NCI-H2196 treated with DMSO at 0.1 percent for 48 hours (cell line): ENCODE results near the gene CAV3.

Experiments used
- DNase-seq: peaks from one replicate; lab custom pipeline; 2025; ENCODE audit not compliant: unreplicated experiment; lab: John Stamatoyannopoulos, UW

The CAV3 gene

DNA sequence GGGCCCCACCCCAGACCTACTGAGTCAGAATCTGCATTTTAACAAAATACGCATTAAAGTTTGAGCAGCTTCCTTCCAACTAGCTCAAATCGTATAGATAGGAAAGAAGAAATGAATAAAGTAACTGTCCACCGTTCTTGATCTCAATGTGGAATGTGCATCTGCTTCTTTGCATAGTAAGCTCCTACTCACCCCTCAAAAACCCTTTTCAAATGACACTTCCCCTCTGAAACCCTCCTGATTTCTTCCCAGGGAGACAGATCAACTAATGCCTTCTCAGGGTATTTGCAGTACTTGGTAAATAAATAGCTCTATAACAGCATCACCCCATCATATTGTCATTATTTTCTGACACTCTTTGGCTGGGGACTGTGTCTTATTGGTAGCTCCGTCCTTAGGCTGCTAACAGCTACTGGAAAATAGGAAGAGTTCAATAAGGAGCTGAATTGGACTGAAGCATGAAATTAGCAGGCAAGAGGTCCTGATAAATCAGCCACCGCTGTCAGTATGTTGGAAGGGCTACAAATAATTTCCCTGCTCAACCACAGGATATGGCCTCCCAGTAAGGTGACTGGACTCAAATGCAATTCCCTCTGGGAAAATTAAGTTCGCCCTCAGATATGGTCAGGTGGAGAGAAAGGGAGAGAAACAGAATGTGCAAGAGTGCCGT is 25.6 kb downstream of the CAV3 start:
- no peak for DNase-seq

DNA sequence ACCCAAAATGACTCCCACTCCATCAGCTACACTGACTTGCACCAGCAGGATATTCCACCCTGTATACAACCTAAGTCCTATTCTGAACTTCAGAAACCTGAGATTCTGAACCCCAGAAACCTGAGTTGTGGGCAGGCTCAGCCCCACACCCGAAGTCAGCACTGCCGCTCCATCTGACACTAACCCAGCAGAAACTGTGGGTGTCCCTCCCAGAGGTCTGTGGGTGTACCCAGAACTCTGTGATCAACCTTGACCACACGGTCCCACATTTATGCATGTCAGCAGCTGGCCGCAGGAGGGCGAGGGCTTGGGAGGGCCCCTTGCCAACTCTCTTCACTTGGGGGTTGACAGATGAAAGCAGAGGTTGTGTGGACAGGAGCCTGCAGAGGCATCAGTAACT is 26.5 kb downstream of the CAV3 start:
- DNase-seq = no peak

DNA sequence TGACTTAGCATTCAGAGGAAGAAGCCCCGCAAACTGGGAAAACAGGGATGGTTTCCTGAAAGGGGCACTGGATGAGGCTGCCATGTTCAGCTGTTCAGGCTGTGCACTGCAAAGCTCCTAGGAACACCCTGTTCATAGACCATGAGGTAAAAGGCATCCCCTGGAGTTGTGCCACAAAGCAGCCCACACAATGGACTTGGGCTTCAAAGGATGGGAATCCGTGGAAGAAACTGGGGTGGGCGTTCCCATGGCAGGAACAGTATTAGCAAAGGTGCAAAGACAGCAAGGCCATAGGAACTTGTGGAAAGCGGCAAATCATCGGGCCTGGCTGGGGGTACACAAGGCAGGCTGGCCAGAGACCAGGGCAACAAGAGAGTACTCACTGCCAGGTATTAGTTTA is 26.9 kb downstream of the CAV3 start:
- no peak for DNase-seq

DNA sequence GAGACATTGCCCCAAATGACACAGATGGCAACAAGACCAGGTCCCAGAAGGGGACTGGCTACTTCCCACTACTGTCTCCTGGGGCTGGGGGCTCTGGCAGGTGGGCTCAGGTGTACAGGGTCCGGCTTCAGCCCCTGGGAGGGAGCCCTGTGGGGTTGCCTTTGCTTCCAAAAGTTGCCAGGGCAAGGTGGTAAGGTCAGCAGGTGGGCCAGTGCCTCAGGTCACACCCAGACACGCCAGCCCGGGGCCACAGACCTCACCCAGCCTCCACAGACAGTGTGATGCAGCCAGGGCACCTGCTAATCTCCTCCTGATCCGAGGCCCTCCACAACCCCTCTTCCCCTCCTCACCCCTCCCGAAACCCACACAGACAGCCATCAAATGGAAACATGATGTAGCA is 28.3 kb downstream of the CAV3 start:
- no peak for DNase-seq

DNA sequence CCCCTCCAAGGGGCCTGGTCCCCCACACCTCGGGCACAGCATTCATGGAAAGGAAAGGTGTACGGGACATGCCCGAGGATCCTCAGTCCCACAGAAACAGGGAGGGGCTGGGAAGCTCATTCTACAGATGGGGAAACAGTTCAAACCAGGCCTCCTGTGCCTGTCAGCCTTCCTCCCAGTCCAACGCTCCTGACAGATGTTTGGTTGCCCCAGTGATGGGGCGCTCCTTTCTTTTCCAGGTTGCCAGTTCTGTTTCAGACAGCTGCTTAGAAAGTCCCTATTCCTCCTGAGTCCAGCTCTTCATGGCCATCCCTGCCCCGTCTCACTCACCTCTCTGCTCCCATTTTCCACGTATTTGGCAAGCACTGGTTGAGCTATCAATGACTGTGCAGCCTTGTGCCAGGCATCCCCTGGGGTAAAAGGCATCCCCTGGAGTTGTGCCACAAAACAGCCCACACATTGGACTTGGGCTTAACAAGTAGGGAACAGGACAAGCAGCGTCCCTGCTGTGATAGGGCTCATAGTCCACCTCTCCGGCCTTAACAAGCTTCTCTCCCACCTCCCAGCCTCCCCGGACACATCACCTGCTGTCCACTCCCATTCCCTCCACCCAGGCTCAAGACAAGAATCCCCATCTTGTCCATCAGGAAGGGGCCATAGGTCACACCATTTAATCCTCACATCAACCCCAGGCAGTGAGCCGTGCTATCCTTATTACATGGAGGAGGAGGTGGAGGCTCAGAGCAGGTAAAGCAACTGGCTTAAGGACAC is 29.2 kb downstream of the CAV3 start:
- no peak for DNase-seq

DNA sequence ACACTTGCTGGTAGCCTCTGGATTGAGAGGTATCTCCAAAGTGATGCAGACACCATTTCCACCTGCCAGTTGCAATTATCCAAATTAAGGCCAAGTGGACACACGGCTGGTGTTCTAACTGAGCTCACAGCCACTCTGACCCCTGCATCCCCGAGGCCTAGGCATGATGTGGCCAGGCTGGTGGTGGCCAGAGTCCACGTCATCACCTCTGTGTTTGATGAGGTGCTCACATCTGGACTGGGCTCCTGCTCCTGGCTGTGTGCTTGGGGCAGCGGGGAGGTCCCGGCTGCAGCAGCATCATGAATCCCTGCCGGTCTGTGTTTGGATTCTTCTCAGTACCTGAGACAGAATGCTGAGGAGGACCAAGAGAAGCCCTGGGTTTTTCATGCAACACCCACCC is 30.9 kb downstream of the CAV3 start:
- no peak for DNase-seq

DNA sequence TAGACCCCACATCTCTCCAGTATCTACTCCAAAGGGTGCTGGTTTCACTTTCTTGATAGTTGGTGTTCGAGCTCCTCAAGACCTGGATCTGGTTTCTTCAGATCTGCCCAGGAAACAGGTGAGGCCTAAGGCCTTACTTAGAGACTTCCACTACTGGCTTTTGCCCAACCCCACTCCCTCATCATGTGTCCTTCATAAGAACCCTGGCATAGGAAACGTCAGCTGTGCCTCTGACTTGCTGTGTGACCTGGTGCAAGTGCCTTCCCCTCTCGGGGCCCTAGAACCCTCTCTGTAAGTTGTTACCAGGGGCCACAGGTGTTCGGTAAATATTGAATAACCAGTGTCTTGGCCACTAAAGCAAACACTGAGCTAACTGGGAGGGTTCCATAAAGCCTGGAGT is 31.9 kb downstream of the CAV3 start:
- no peak for DNase-seq

DNA sequence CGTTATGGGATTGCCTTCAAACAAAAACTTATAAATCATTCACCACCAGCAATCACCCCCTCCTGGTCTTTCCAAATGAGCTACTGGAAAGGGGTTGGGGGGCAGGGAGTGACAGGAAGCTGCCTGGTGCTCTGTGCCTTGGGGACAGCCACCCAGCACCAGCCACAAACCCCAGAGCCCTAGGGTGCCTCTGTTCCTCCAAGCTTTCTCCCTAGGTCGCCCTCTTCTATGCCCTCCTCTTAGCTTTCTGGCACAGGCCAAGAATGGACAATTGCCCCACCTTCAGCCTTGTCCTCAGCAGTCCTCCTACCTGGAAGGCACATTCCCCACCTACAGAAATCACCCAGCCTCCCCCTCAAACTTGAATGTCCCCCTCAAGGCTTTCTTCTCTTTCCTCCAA is 32.5 kb downstream of the CAV3 start:
- DNase-seq = no peak

DNA sequence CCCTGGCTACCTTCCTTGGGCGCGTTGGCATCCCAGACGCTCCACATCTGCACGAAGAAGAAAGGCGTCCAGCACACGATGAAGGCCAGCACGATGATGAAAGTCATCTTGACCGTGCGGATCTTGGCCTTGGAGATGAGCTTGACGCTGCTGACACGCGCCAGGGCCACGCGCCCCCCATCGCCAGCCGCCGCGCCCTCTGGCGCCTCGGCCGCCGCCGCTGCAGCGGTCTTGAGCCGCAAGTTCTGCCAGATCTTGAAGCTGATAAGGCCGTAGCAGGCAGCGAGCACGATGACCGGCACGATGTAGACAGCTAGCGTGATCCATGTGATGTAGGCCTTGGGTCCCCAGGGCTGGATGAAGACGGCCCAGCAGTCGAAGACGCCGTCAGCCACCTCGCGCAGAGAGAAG is 33.7 kb downstream of the CAV3 start:
- DNase-seq = no peak

DNA sequence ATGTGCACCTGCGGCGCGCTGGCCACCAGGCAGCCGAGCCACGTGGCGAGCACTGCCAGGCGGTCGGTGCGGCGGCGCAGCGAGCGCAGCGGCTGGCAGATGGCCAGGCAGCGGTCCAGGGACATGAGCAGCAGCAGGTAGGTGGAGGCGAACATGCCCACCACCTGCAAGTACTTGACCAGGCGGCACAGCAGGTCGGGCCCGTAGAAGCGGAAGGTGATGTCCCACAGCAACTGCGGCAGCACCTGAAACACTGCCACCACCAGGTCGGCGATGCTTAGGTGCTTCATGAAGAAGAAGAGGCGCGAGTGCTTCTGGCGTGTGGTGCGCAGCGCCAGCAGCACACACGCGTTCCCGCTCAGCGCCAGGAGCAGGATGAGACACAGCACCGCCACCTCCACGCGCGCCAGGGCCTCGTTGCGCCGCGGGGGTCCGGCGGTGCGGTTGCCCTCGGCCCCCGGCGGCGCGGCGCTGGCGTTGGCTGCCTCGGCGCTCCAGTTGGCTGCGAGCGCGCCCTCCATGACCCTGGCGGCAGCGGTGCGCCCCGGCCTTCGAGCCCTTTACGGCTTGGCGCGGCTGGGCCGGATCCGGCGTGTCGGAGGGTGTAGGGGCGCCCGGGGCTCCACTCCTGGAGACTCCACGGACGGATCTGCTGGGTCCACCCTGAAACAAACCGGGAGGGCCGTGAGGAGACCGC is 34.2 kb downstream of the CAV3 start:
- peak; percentile 47 for DNase-seq

DNA sequence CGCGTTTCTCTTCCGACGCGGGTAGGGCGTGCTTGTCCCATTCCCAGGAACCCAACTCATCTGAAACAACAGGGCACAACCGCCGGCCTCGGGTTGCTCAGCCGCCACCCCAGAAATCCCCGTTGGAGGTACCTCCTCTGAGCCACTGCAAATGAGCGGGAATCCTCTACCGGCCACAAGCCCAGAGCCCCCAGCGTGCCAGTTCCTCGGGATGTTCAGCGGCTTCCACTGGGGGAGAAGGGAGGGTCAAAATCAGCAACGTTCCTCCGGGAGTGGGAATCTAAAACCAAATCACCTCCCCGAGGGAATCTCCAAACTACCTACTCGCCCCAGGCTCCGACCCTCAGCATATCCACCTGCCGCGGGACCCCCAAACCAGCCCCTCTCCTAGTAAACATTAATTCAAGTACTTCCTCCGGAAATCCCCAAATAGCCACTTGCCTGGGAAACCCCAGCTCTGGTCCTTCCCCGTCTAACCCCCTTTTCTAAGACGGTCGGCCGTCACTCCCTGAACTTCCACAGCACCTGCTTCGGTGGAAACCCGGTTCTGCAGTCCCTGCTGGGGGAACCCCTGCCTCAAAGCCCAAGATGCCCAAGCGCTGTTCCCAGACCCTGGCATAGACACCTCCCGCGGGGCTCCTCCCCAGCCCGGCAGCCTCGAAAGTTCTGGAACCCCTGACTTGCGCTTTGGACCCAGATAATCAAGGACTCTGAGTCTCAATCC is 34.9 kb downstream of the CAV3 start:
- DNase-seq = no peak

DNA sequence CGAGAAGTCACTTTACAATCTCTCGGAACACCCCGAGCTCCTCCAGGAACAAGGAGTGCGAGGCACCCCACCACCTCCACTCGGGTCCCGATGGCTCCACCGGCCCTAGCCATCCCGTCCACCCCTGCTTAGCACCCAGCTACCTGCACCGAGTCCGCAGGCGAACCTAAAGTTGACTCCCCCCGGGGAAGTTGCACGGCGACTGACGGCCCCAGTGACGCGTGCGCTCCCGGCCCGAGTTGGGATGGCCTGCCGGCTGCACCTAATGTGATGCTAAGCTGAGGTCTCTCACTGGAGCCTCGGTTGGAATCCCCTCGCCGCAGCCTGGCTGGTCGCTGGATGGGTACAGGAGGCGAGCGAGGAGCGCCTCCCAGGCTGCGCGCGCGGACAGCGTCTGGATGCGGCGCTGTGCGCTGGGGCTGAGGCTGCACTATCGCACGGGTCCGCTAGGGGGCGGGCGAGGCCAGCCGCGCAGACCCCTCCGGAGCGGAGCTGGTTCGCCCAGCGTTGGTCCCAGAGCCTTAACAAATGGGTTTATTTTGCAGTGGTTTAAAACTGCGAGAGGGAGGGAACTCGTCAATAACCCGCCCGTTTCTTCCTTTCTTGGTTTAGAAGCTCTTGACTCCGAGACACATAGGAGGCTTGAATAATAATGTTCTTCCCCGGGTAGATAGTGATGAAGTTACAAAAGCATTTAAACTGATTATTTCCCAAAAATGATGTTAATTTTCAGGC is 35.7 kb downstream of the CAV3 start, which contains the start of gene OXTR:
OXTR (minus strand) TSS at position 526 of the 735 bp plus-strand sequence. CDS start 1,426 bp downstream, outside the sequence.
- DNase-seq = peak; percentile 7

DNA sequence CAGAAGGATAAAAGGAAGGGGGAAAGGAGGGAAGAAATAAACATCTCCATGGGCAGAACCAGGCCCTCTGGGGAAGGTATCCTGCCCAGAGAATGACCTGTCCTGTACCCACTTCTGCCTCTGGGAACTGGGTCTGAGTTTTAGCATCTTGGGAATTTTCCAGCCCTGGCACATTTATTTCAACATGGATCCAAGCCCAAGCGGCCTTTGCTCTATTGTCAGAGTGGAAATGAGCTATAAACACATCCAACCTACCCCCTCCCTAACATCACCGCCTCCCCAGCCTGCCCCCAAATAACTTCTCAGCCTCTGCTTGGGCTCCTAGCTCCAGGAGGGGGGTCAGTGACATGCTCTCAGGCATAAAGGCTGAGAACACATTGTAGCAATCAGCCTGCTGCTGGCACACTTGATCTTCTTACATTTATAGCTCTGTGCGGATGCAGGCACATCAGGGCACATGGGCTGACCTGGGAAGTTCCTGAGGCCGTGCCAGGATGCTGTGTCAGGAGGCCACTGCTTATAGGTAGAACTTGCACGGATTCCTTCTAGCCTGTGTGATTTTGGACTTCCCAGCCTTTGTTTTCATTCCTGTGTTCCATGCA is 40.4 kb downstream of the CAV3 start:
- DNase-seq = no peak

DNA sequence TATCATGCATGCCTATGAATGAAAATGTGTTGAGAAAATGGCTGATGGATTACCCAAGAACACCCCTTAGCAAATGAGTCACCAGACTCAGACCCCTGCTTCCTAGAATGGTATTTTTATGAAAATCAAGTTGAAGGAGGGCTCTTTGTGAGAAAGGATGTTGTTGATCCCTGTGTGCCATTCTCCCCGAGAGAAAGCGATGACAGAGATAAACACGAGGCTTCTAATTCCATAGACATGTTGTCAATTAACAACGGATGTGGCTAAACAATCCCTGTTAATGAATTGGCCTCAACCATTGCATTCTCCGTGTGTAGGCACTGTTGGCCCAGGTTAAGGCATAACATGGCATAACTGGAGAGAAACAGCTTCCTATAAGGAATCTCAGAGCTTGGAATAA is 41.6 kb downstream of the CAV3 start:
- DNase-seq = no peak

DNA sequence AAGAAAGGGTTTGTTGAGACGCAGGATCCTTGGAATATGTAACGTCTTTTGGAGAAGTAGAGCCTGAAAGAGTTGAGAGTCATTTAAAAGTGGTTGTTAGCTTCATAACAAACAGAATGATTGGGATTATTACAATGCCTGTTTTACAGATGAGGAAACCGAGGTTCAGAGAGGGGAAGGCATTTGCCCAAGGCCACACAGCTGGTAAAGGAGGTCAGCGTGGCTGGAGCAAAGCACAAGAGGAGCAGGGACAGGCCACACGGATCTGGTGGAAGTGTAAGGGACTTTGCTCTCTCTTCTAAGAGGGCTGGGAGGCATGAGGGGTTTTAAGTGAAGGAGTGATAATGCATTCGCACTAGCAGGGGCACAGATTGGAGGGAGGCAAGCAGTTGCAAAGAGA is 42.0 kb downstream of the CAV3 start:
- DNase-seq = no peak

DNA sequence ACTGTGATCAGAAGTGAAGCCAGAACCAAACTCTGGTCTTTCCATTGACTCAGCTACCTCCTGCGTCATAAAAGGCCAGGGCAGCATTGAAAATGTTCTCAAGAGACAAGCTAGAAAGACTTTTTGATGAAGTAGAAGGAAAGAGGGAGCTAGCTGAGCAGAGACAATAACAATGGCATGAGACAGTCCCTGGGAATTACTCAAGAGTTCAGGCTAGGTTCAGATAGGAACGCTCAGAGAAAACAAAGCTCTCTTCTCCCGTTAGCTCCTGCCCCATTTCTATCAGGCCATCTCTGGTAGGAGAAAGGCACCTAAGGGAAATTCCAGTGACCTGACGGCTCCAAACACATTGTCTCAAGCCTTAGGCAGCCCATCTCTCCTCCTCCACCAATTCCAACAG is 42.8 kb downstream of the CAV3 start:
- DNase-seq = no peak

DNA sequence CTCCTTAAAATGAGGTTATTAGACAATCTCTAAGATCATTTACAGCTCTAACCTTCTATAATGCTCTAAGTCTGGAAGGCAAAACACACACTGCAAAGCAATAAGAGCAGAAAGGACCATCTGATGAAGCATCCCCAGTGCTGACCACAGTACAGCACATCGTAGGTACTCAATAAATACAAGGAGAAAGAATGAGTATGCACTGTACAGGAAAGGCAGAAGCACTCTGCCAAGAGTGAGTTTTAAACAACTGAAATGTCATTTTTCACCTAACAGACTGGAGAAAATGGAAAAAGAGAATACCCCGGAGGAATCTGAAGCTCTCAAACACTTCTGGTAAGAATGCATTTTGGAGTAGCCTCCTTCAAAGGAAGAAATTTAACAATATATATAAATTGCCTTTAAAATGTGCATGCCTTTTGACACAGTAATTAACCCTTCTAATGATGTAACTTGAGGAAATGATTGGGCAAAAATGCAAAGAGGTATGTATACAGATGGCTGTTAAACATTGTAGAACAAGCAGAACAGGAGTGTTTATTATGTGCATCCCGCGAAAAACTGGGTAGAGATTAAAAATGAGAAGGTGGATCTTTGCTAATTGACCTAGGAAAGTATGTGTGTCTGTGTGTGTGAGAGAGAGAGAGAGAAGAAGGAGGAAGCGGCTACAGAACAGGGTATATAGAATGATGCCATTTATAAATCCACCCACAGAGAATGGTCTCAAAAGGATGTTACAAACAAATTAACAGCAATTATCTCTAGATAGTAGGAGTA is 43.8 kb downstream of the CAV3 start:
- no peak for DNase-seq

DNA sequence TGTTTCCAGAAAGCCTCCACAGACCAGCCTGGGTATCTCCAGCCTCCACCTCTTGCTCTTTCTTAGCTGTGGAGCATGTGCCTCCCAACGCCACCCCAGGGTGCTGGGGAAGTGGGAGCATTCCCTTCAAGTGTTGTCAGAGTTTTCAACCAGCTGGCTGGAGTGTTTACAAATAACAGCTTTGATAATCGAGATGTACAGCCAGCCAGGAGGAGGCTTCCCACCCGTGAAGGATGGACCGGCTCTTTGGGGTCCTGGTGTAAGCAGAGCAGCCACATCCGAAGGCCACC is 44.3 kb downstream of the CAV3 start:
- DNase-seq = no peak

DNA sequence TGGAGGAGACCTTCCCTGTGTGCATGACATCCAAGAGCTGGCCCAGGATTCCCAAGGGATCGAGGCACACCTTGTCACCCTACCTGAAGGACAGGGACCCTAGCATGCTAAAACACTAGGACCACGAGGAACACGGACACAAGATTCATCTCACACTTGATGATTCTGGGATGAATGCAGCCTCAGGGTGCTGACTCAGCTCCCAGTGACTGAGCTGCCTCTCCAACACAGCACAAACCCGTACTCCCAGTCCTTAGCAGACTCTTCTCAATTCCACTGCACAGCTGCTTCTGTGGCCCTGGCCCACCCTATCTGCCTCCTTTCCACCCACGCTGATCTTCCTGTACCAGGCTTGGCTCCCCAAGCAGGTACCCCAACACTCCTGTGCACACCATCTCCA is 44.9 kb downstream of the CAV3 start:
- DNase-seq = no peak

DNA sequence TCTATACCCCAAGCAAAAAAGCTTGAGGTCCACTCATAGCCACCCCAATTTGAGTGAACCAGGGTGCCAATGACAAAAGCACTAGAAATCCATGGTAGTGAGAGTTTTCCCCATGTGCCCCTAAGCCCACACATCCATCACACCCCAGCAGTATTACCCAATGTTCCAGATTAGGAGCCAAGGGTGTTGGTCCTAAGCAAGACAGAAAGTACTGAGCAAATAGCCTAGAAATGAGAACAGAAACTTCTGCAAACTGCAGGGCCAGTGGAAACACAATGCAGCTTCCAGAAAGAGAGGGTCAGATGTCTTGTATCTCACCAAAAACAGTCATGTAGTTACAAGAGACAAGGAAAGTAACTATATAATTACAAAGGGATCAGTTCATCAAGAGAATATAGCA is 46.7 kb downstream of the CAV3 start:
- DNase-seq = no peak
